Thyroid gland (tissue), 4 donors: ENCODE results near the gene WEE1.

ENCODE experiments used
- CTCF ChIP-seq, 6 experiments: fragments of 200-600 bp in 3 of 6; fragments of 450-650 bp in 3 of 6; sonication (generic) in 3 of 6; IDR thresholded peaks; one replicate each; pipeline ENCODE4 v1.5.1; 2016 to 2019; ENCODE audit warnings: antibody characterized with exemption in 6 of 6, mild to moderate bottlenecking in 2 of 6, inconsistent platforms in 1 of 6, moderate library complexity in 1 of 6
- POLR2A ChIP-seq, 2 donors: fragments of 450-650 bp; IDR thresholded peaks; one replicate each; pipeline ENCODE4 v1.6.1; 2017; ENCODE audit warnings: antibody characterized with exemption in 2 of 2, mild to moderate bottlenecking in 2 of 2, moderate library complexity in 1 of 2

GRCh38 chr11:9590717-9591116, 17.2 kb downstream of the WEE1 start:
- TF ChIP-seq CTCF (IDR thresholded peaks at IDR 0.05) (no peak), POLR2A (IDR thresholded peaks at IDR 0.05) (no peak)
